NB4 (cell line): ENCODE data around the gene FBXO2.
"Not testable (repeated sequence)": the region's sequence is repeated elsewhere in the genome, so short reads cannot be mapped to it uniquely, and the experiment has no call there.

Experiments
- DNase-seq: peaks from one replicate; pipeline ENCODE4 v3.0.0; 2010; ENCODE audit warnings: low read depth
- H3K4me3 ChIP-seq: one replicate; pipeline ENCODE4 v1.5.1; 2011; ENCODE audit warnings: mild to moderate bottlenecking, low read depth, low read length, moderate library complexity
- MYC ChIP-seq: IDR thresholded peaks from 2 replicates; pipeline ENCODE4 v1.6.1; 2011; ENCODE audit warnings: low read depth, low read length
- POLR2A ChIP-seq: IDR thresholded peaks from 2 replicates; pipeline ENCODE4 v1.6.1; 2011; ENCODE audit warnings: mild to moderate bottlenecking; ENCODE audit not compliant: insufficient read length; ENCODE audit errors: extremely low read depth
- TF ChIP-seq, protein P1 (sequence below): IDR thresholded peaks from 2 replicates; pipeline ENCODE4 v1.6.1; 2011; ENCODE audit warnings: low read depth, low read length
- TF ChIP-seq, protein P2 (sequence below): IDR thresholded peaks from one replicate; pipeline ENCODE4 v1.5.1; 2012; ENCODE audit warnings: low read depth, low read length

FBXO2 gene

DNA sequence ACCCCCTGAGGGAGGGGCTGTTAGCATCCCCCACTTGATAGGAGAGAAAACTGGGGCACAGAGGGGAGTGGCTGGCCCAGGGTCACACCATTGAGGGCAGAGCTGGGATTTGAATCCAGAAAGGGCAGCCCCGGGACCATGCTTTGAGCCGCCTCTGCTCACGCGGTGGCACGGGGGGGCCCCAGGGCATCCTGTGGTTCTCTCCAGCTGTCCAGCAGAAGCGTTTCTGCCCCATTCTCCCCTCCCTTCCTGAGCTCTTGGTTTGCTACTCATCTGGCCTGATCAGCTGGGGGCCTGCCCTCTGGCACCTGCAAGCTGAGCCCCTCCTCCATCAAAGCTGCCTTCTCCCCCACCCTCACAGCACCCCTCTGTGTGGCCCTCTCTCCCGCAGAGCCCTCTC lies 37.5 kb downstream of the FBXO2 start:
- TF ChIP-seq MYC = no peak
- TF ChIP-seq, protein P1, sequence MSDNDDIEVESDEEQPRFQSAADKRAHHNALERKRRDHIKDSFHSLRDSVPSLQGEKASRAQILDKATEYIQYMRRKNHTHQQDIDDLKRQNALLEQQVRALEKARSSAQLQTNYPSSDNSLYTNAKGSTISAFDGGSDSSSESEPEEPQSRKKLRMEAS = no peak
- TF ChIP-seq, protein P2, sequence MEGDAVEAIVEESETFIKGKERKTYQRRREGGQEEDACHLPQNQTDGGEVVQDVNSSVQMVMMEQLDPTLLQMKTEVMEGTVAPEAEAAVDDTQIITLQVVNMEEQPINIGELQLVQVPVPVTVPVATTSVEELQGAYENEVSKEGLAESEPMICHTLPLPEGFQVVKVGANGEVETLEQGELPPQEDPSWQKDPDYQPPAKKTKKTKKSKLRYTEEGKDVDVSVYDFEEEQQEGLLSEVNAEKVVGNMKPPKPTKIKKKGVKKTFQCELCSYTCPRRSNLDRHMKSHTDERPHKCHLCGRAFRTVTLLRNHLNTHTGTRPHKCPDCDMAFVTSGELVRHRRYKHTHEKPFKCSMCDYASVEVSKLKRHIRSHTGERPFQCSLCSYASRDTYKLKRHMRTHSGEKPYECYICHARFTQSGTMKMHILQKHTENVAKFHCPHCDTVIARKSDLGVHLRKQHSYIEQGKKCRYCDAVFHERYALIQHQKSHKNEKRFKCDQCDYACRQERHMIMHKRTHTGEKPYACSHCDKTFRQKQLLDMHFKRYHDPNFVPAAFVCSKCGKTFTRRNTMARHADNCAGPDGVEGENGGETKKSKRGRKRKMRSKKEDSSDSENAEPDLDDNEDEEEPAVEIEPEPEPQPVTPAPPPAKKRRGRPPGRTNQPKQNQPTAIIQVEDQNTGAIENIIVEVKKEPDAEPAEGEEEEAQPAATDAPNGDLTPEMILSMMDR = no peak
- TF ChIP-seq POLR2A = no peak
- no peak overlapping the region for H3K4me3 ChIP-seq
- DNase-seq = no peak

DNA sequence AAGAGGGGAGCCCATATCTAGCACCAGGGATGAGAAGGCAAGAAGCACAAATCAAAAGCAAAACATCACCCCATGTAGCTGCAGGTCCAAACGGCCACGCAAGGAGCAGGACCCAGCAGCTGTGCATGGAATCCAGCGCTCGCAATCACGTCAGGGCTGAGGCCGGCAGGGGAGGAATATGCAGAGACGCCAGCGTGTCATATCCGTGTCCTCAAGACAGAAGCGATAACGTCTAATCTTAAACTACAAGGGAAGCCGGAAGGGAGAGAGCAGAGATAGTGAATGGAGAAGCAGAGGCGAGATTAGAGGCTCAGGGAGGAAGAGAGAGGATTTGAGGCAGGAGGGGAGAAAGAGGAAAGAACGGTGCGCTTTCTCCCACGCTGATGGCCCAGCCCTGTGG lies 39.1 kb downstream of the FBXO2 start:
- TF ChIP-seq, protein P1 = no peak
- TF ChIP-seq POLR2A (no peak), MYC (no peak)
- TF ChIP-seq, protein P2 = no peak
- no peak for DNase-seq
- no peak overlapping the region for H3K4me3 ChIP-seq

DNA sequence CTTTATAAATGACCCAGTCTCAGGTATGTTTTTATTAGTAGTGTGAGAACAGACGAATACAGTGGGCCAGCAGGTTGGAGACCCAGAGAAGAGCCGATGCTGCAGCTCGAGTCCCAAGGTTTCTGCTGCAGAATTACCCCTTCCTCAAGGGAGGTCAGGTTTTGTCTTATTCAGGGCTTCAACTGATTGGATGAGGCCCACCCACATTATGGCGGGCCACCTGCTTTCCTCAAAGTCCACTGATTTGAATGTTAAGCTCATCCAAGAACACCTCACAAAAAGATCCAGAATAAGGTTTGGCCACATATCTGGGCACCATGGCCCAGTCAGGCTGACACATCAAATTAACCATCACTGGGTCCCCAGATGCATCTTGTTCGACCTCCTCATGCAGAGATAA lies 40.9 kb downstream of the FBXO2 start:
- TF ChIP-seq, protein P1 = no peak
- TF ChIP-seq POLR2A (no peak), MYC (no peak)
- TF ChIP-seq, protein P2 = no peak
- H3K4me3 ChIP-seq = no peak overlapping the region
- DNase-seq = no peak

DNA sequence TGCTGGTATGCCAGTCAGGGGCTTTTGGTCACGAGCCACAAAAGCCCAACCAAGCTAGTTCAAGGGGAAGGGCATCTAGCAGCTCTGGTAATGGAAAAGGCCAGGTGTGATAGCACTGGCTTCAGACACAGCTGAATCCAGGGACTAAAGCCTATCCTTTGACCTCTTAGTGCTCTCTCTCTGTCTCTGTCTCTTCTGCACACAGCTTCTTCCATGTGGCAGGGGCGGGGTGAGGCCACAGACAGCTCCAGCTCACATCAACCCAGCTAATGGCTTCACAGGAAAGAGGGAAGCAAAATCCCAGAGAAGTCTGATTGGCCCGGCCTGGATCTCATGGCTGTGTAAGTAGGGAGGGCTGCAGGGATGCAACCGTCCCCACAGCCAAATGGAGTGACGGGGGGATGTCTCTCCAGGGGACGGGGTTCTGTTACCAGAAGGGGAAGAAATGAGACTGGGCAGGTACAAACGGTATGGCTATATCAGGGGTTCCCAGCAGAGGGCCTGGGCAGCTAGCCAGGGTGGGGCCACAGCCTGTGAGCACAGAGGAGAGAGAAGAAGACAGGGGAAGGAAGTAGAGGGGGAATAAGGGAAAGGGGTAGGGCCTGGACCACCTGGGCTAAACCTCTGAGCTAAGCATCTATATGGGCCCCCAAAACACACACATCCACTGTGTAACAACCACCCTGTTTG lies 42.4 kb downstream of the FBXO2 start:
- no peak for DNase-seq
- TF ChIP-seq, protein P1 = no peak
- TF ChIP-seq, protein P2 = no peak
- no peak overlapping the region for H3K4me3 ChIP-seq

DNA sequence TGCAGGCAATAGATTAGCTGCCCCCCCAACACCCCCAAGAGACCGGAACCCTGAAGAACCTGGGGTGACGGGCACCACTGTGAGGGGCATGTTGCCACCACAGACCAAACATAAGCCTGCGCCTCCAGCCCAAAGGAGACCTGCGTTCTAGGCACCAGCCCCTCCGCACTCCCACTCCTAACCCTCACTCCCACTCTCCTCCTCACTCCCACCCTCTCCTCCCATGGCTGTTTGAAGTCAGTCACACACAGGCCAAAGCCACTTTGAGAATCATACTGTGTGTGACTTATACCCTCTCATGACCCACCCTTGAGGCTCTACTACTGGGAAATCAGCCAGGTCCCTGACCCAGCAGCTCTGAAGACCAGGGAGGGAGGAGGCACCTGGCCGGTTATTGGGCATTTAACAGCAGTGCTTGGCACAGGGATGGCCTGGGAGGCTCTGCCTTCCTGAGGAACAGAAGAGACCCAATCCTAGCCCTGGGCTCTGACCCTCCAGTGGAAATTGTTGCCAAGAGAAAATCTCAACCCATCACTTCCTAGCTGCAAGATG lies 43.5 kb downstream of the FBXO2 start:
- no peak overlapping the region for H3K4me3 ChIP-seq
- TF ChIP-seq POLR2A = no peak
- TF ChIP-seq, protein P2 = no peak
- TF ChIP-seq MYC = no peak
- TF ChIP-seq, protein P1 = no peak
- no peak for DNase-seq

DNA sequence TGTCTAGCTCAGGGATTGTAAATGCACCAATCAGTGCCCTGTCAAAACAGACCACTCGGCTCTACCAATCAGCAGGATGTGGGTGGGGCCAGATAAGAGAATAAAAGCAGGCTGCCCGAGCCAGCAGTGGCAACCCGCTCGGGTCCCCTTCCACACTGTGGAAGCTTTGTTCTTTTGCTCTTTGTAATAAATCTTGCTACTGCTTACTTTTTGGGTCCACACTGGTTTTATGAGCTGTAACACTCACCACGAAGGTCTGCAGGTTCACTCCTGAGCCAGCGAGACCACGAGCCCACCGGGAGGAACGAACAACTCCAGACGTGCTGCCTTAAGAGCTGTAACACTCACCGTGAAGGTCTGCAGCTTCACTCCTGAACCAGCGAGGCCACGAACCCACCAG lies 44.9 kb downstream of the FBXO2 start:
- not testable (repeated sequence) for H3K4me3 ChIP-seq, DNase-seq

DNA sequence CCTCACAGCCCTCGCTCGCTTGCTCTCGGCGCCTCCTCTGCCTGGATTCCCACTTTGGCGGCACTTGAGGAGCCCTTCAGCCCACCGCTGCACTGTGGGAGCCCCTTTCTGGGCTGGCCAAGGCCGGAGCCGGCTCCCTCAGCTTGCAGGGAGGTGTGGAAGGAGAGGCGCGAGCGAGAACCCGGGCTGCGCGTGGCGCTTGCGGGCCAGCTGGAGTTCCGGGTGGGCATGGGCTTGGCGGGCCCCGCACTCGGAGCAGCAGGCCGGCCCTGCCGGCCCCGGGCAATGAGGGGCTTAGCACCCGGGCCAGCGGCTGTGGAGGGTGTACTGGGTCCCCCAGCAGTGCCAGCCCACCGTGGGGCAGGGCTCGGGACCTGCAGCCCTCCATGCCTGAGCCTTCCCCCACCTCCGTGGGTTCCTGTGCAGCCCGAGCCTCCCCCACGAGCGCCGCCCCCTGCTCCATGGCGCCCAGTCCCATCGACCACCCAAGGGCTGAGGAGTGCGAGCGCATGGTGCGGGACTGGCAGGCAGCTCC lies 45.6 kb downstream of the FBXO2 start:
- not testable (repeated sequence) for DNase-seq, H3K4me3 ChIP-seq
